HepG2 (cell line): ENCODE measurements around the gene SLC7A11. TPM values are rescaled to one million over a fixed set of nuclear protein-coding genes. Genes with fewer than 3 reads are reported as not detected.

ENCODE experiments used
- ATAC-seq: fragments of 200-7000 bp; cut with Tn5 transposase; 3 replicates; pipeline ENCODE4 v1.9.1; 2020; ENCODE audit warnings: mild to moderate bottlenecking, moderate library complexity
- BruUV-seq: library from RNA; stranded (reverse); fragments of 400-500 nt; replicated peaks from 2 replicates; lab custom pipeline; 2021; lab: Mats Ljungman, UMichigan
- CTCF ChIA-PET: fragments of 300-600 bp; formaldehyde crosslinking; extraction: SDS; loops from one replicate; lab custom pipeline; 2021; ENCODE audit warnings: low total read pairs, inconsistent platforms, low intra/inter-chr PET ratio; lab: Yijun Ruan, JAX
- POLR2A ChIA-PET: fragments of 350-600 bp; sonication (Branson Sonifier 250); formaldehyde crosslinking; loops from one replicate; lab custom pipeline; 2020; ENCODE audit warnings: antibody characterized with exemption, inconsistent platforms; lab: Yijun Ruan, JAX
- DNase-seq: peaks from one replicate; pipeline ENCODE4 v3.0.0-alpha.2; 2015; ENCODE audit warnings: low spot score
- FAIRE-seq: peaks from 3 replicates; lab custom pipeline; 2011; peaks lifted over from hg19 to GRCh38; lab: Jason Lieb, UNC
- H2AFZ ChIP-seq: one replicate; pipeline ENCODE4 v1.6.1; 2011; ENCODE audit warnings: low read length, inconsistent platforms
- H3K27ac ChIP-seq: fragments of 300-600 bp; 3 replicates; pipeline ENCODE4 v1.8.0; 2011; ENCODE audit warnings: mixed run types, mild to moderate bottlenecking, mixed read lengths, low read length, inconsistent platforms; ENCODE audit not compliant: insufficient read depth; ENCODE audit errors: extremely low read length
- H3K27me3 ChIP-seq, 2 experiments: fragments of 200-600 bp in 1 of 2; 2 replicates in 1 of 2; 3 replicates in 1 of 2; pipeline versions ENCODE4 v1.6.0 to v1.8.0; 2011; ENCODE audit warnings: low read length in 2 of 2, mild to moderate bottlenecking in 2 of 2, moderate library complexity in 2 of 2, inconsistent platforms in 1 of 2; ENCODE audit not compliant: insufficient read depth in 2 of 2, control insufficient read depth in 1 of 2
- H3K36me3 ChIP-seq, 2 experiments: fragments of 200-600 bp in 1 of 2; replicated peaks in 1 of 2; 2 replicates in 1 of 2; 3 replicates in 1 of 2; pipeline versions ENCODE4 v1.5.1 to v1.8.0; 2011; ENCODE audit warnings: low read length in 2 of 2, inconsistent platforms in 1 of 2; ENCODE audit not compliant: insufficient read depth in 2 of 2, control insufficient read depth in 1 of 2
- H3K4me1 ChIP-seq: 2 replicates; pipeline ENCODE4 v1.5.1; 2012; ENCODE audit warnings: low read length, inconsistent platforms; ENCODE audit not compliant: insufficient read depth
- H3K4me2 ChIP-seq: 2 replicates; pipeline ENCODE4 v1.6.0; 2011; ENCODE audit warnings: low read depth, low read length, inconsistent platforms
- H3K4me3 ChIP-seq, 3 experiments: fragments of 200-600 bp in 1 of 3; sonication (generic), shearing (Covaris generic) in 1 of 3; replicated peaks in 1 of 3; 2 replicates each; pipeline ENCODE4 v1.5.1; 2011 to 2016; ENCODE audit warnings: low read length in 3 of 3, inconsistent platforms in 2 of 3, low read depth in 2 of 3, mild to moderate bottlenecking in 2 of 3, control low read depth in 1 of 3, mixed read lengths in 1 of 3; ENCODE audit not compliant: insufficient read depth in 1 of 3
- H3K79me2 ChIP-seq: one replicate; pipeline ENCODE4 v1.6.1; 2011; ENCODE audit warnings: low read length, inconsistent platforms; ENCODE audit not compliant: insufficient read depth
- H3K9ac ChIP-seq: 2 replicates; pipeline ENCODE4 v1.6.0; 2011; ENCODE audit warnings: mild to moderate bottlenecking, low read depth, low read length, inconsistent platforms; ENCODE audit not compliant: insufficient read depth
- H3K9me3 ChIP-seq: 2 replicates; pipeline ENCODE4 v1.5.1; 2012; ENCODE audit warnings: mild to moderate bottlenecking, low read length
- H4K20me1 ChIP-seq: 2 replicates; pipeline ENCODE4 v1.6.0; 2011; ENCODE audit warnings: inconsistent platforms, mild to moderate bottlenecking, low read length, moderate library complexity; ENCODE audit not compliant: insufficient read depth
- KLF12 ChIP-seq: sonication (generic); formaldehyde crosslinking; IDR thresholded peaks from 2 replicates; pipeline ENCODE4 v1.4.0; 2020; ENCODE audit warnings: missing genetic modification reagents, borderline replicate concordance
- MAFF ChIP-seq: IDR thresholded peaks from 2 replicates; pipeline ENCODE4 v1.6.1; 2011; ENCODE audit warnings: low read depth, low read length, improper control_type of control experiment
- MAFK ChIP-seq, 2 experiments: IDR thresholded peaks in 1 of 2; conservative IDR thresholded peaks in 1 of 2; 2 replicates each; pipeline ENCODE4 v1.6.1; 2011; ENCODE audit warnings: improper control_type of control experiment in 2 of 2, low read length in 2 of 2
- RBFOX2 ChIP-seq: fragments of 200-400 bp; formaldehyde crosslinking; IDR thresholded peaks from 2 replicates; pipeline ENCODE4 v1.6.1; 2017; ENCODE audit warnings: low read depth, mild to moderate bottlenecking, low read length
- SIX4 ChIP-seq: sonication (generic); formaldehyde crosslinking; IDR thresholded peaks from 2 replicates; pipeline ENCODE4 v1.4.0; 2020; ENCODE audit warnings: missing genetic modification reagents
- ZGPAT ChIP-seq: IDR thresholded peaks from 2 replicates; pipeline ENCODE4 v1.6.1; 2016; ENCODE audit warnings: mild to moderate bottlenecking
- ZNF260 ChIP-seq: sonication (generic); formaldehyde crosslinking; IDR thresholded peaks from 2 replicates; pipeline ENCODE4 v1.4.0; 2020; ENCODE audit warnings: missing genetic modification reagents, low read depth, mild to moderate bottlenecking, borderline replicate concordance
- ZNF446 ChIP-seq: sonication (generic); formaldehyde crosslinking; IDR thresholded peaks from 2 replicates; pipeline ENCODE4 v1.5.0; 2020; ENCODE audit warnings: mild to moderate bottlenecking, missing genetic modification reagents
- ZNF687 ChIP-seq: sonication (generic); formaldehyde crosslinking; IDR thresholded peaks from 2 replicates; pipeline ENCODE4 v1.5.1; 2020; ENCODE audit warnings: mild to moderate bottlenecking, missing genetic modification reagents, moderate library complexity
- WGBS: methylation state at CpG from one replicate; pipeline ENCODE4 v1.1.6; 2017; ENCODE audit warnings: low lambda C conversion rate; 5-methylcytosine and 5-hydroxymethylcytosine counted together
- in situ Hi-C: cut with HindIII; loops from 2 replicates; pipeline ENCODE4 v1.10.0; 2017; ENCODE audit warnings: low pct_unique_long_range_greater_than_20kb; ENCODE audit not compliant: extremely low pct_ligation_motif_present
- intact Hi-C: fragments of 100-400 bp; cut with micrococcal nuclease; formaldehyde crosslinking; loops from one replicate; pipeline ENCODE4 v1.10.0; 2022; ENCODE audit not compliant: unreplicated experiment
- polyA plus RNA-seq, 8 experiments: library from polyadenylated mRNA; depleted of rRNA in 3 of 8; stranded (reverse) in 7 of 8; unstranded in 1 of 8; fragments of >200 nt; fragmentation: Illumina TruSeq in 4 of 8; extraction: Trizol in 4 of 8; gene quantifications; 2 replicates each; pipeline versions ENCODE4 v1.2.1 to v1.2.3, GENCODE V29; 2011 to 2016; ENCODE audit warnings: low read depth in 4 of 8, missing spikeins in 1 of 8, mixed read lengths in 1 of 8; ENCODE audit not compliant: insufficient read depth in 1 of 8
- total RNA-seq, 5 experiments: library from RNA; depleted of rRNA; stranded (reverse); fragments of >200 nt; fragmentation: Illumina TruSeq; extraction: Trizol; gene quantifications; 2 replicates each; pipeline ENCODE4 v1.2.3, GENCODE V29; 2016; ENCODE audit warnings: low read depth in 1 of 5

The SLC7A11 gene
- total and polyA plus RNA-seq, 2 of the 13 experiments (the other 11 are each of a cell fraction or from before 2014, with no cell fraction given), result 15.7 to 17.5 TPM

- Histone ChIP-seq H3K27me3 (no peaks in the 10 kb centered on the region), H3K27ac (no peak overlapping the region), H3K79me2 (peaks cover 44% of the 10 kb centered on the region), H3K36me3 (peaks cover 3 to 65% of the 10 kb centered on the region in 2 experiments), H3K9me3 (no peaks in the 10 kb centered on the region), H3K9ac (no peak overlapping the region), H3K4me2 (no peak overlapping the region), H4K20me1 (peaks cover 25% of the 10 kb centered on the region; the same call in 1 of the 2 replicates), H3K4me3 (no peak overlapping the region), H3K4me1 (peaks cover 28% of the 10 kb centered on the region), H2AFZ (no peak overlapping the region)
- POLR2A ChIA-PET, result no interaction called here
- DNase-seq (no peak), FAIRE-seq (no peak), ATAC-seq (no peak)
- CTCF ChIA-PET, result no interaction called here
- WGBS, result 98% methylated on average over 1 of the region's 1 CpG
- no peak for TF ChIP-seq KLF12 (CRISPR knock-in tag)
- TF ChIP-seq MAFK (conservative IDR thresholded peaks at IDR 0.05 in 1 of 2, IDR thresholded peaks at IDR 0.05 in 1 of 2; ENCODE audit: low read length in 2 of 2), result peak; percentile 68 to 84; a peak in 3 of 4 replicates
- TF ChIP-seq MAFF, result peak; percentile 75
- in situ Hi-C loops (no loop called here), intact Hi-C loops (no loop called here)
- no TSS peak for BruUV-seq
Measured at GRCh38 chr4:138234248-138234647, 7.9 kb downstream of the SLC7A11 start.

- no peak for FAIRE-seq
- Histone ChIP-seq H3K27me3 (no peaks in the 10 kb centered on the region), H3K36me3 (peaks cover 3 to 69% of the 10 kb centered on the region in 2 experiments), H3K9ac (no peak overlapping the region), H3K27ac (no peak overlapping the region), H4K20me1 (peaks cover 21% of the 10 kb centered on the region; the same call in 1 of the 2 replicates), H3K4me3 (no peak overlapping the region), H3K9me3 (no peaks in the 10 kb centered on the region), H3K4me2 (no peak overlapping the region), H3K4me1 (peaks cover 21% of the 10 kb centered on the region), H2AFZ (no peak overlapping the region), H3K79me2 (peaks cover 37% of the 10 kb centered on the region)
- no peak for TF ChIP-seq SIX4
- no peak for TF ChIP-seq ZNF446
- TF ChIP-seq RBFOX2, result peak; percentile 51; the same call in 1 of the 2 replicates
- no peak for TF ChIP-seq ZNF260
- TF ChIP-seq ZNF687 (CRISPR knock-in tag), result no peak
- TF ChIP-seq ZGPAT, result no peak
- POLR2A ChIA-PET, result interaction anchor here (0.7 kb wide), 1 partner anchor 8 kb away, joined by 5 read pairs; the partner anchor contains the start of gene SLC7A11
- CTCF ChIA-PET, result no interaction called here
- no peak for ATAC-seq
- in situ Hi-C loops, result no loop called here
- intact Hi-C loops, result no loop called here
- DNase-seq, result no peak
- BruUV-seq, result no TSS peak
- WGBS, result 97% methylated on average over 9 of the region's 9 CpGs
Measured at GRCh38 chr4:138233313-138234034, 8.7 kb downstream of the SLC7A11 start.
